Hindlimb muscle (tissue), 1 donor: ENCODE results near the gene ICAM2. TPM values are rescaled to one million over a fixed set of nuclear protein-coding genes. Genes with fewer than 3 reads are reported as not detected.
A peak's percentile ranks its signal among the peaks of the same experiment; 100 is the strongest.
"Not testable (repeated sequence)": the region's sequence is repeated elsewhere in the genome, so short reads cannot be mapped to it uniquely, and the experiment has no call there.

ENCODE experiments used
- DNase-seq: peaks from one replicate; pipeline ENCODE4 v3.0.0-alpha.2; 2013
- polyA plus RNA-seq: library from polyadenylated mRNA; unstranded; fragments of 120-200 nt; gene quantifications from one replicate; pipeline ENCODE4 v1.2.1, GENCODE V29; 2013; ENCODE audit not compliant: insufficient read length

ICAM2 gene
- polyA plus RNA-seq, 1 donor, result 28.6 TPM

- DNase-seq, result no peak
These were observed 11.6 kb downstream of the ICAM2 start for GRCh38 chr17:64008830-64009229.

GRCh38 chr17:64008346-64008745 is 12.1 kb downstream of the ICAM2 start:
- no peak for DNase-seq

GRCh38 chr17:64007838-64008282 is 12.6 kb downstream of the ICAM2 start:
- no peak for DNase-seq

- DNase-seq, result not testable (repeated sequence)
These were observed 13.2 kb downstream of the ICAM2 start for GRCh38 chr17:64007089-64007837.

GRCh38 chr17:64006361-64007088 is 13.9 kb downstream of the ICAM2 start:
- no peak for DNase-seq

- DNase-seq, result no peak
These were observed 14.7 kb downstream of the ICAM2 start for GRCh38 chr17:64005734-64006167.

- no peak for DNase-seq
These were observed 15.3 kb downstream of the ICAM2 start for GRCh38 chr17:64004903-64005733.

- no peak for DNase-seq
These were observed 16.1 kb downstream of the ICAM2 start for GRCh38 chr17:64004218-64004770.

- no peak for DNase-seq
These were observed 16.8 kb downstream of the ICAM2 start for GRCh38 chr17:64003526-64004121.

GRCh38 chr17:64002658-64003525 is 17.5 kb downstream of the ICAM2 start:
- no peak for DNase-seq

- no peak for DNase-seq
These were observed 18.5 kb downstream of the ICAM2 start for GRCh38 chr17:64001763-64002529.

- no peak for DNase-seq
These were observed 19.3 kb downstream of the ICAM2 start for GRCh38 chr17:64001091-64001579.

GRCh38 chr17:63999680-64000531 is 20.5 kb downstream of the ICAM2 start:
- no peak for DNase-seq

- no peak for DNase-seq
These were observed 21.4 kb downstream of the ICAM2 start for GRCh38 chr17:63998721-63999679.

- peak; percentile 77 for DNase-seq
These were observed 22.2 kb downstream of the ICAM2 start, which contains the start of gene PRR29 for GRCh38 chr17:63998050-63998720. Gene PRR29 (plus strand): TSS chr17:63998351. CDS start chr17:63998365, 14 bp downstream.

GRCh38 chr17:63997341-63998048 is 22.9 kb downstream of the ICAM2 start:
- DNase-seq, result no peak
